Measurements from ENCODE around the gene NAALADL2.
"Not testable (repeated sequence)": the region's sequence is repeated elsewhere in the genome, so short reads cannot be mapped to it uniquely, and the experiment has no call there.

The NAALADL2 gene

GRCh38 chr3:175149675-175150074 is 290.5 kb downstream of the NAALADL2 start:
- no peak for DNase-seq

- DNase-seq = no peak
These were observed 291.8 kb downstream of the NAALADL2 start for GRCh38 chr3:175150812-175151401.

DNA sequence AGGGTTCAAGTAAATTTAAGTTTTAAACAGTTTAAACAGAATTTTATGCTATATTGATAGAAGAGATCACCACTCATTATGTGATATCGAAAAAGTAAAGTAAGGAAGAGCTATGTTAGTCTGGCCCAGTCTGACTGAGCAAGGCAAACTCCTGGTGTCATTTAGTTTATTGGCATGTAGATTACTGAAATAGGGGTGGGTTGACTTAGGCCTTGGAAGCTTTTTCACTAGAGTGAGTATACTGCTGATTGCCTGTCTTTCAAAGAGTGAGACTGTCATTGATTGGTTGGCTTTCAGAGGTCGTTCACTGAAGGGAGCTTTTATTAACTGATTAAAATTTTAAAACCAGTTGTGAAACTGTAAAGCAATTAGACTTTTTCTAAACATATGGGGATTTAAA is 294.5 kb downstream of the NAALADL2 start:
- no peak for DNase-seq

DNA sequence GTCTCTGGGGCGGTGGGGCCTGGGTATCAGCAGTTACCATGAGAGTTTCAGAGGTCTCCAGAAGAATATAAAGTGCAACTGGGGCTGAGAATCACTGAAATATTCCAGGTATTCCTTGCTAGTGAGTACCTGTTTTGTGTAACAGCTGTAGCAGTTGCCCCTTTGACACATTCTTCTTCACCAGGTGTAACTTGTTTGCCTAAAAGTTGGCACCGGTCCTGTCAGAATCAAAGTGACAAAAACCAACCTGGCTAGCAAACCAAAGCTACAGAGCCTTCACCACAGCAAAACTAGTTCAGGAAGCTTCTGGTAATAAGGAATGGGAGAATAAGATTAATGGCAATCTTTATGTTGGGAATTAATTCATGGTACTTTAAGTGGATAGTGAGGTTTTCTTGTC is 296.0 kb downstream of the NAALADL2 start:
- no peak for DNase-seq

- DNase-seq = no peak
These were observed 300.1 kb downstream of the NAALADL2 start for GRCh38 chr3:175159202-175159601.

GRCh38 chr3:175161291-175161690 is 302.2 kb downstream of the NAALADL2 start:
- DNase-seq = no peak

GRCh38 chr3:175163686-175164085 is 304.6 kb downstream of the NAALADL2 start:
- DNase-seq = no peak

DNA sequence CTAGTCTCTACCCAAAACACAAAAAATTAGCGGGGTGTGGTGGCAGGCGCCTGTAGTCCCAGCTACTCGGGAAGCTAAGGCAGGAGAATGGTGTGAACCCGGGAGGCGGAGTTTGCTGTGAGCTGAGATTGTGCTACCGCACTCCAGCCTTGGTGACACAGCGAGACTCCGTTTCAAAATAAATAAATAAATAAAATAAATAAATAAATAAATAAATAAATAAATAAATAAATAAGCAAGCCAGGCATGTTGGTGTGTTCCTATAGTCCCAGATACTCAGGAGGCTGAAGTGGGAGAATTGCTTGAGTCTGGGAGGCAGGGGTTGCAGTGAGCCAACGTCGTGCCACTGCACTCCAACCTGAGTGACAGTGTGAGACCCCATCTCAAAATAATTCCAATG is 314.0 kb downstream of the NAALADL2 start:
- not testable (repeated sequence) for DNase-seq

DNA sequence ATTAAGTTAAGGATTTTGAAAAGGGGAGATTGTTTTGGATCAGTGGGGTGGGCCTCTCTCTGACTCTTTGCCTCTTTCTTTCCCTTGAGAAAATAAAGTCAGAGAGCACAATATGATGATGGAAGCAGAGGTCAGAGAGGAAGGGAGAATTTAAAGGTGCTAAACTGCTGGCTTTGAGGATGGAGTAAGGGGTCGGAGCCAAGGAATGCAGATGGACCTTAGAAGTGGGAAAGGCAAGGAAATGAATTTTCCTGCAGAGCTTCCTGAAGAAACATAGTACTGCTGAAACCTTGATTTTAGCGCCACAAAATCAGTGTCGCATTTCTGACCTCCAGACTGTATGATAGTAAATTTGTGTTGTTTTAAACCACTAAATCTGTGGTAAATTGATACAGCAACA is 317.4 kb downstream of the NAALADL2 start:
- DNase-seq = no peak

GRCh38 chr3:175179055-175179454 is 319.9 kb downstream of the NAALADL2 start:
- no peak for DNase-seq

GRCh38 chr3:175184392-175184791 is 325.3 kb downstream of the NAALADL2 start:
- no peak for DNase-seq

DNA sequence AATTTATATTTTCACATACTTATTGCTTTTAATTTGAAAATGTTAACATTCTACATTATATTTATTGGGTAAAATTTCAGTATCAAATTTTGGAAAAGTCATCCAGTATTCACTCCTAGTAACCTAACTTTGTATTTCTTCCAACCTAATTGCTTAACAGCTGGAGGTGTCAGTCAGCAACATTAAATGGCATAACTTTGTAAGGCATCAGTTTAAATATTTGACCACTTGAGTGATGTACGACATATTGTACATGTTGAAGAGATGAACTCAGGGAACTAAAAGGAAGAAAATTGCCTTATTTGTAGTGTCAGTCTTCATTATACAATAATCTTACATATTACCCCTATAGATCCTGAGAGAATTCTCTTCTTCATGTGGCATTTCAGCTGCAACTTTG is 326.8 kb downstream of the NAALADL2 start:
- no peak for DNase-seq

- no peak for DNase-seq
These were observed 327.4 kb downstream of the NAALADL2 start for GRCh38 chr3:175186511-175186910.

DNA sequence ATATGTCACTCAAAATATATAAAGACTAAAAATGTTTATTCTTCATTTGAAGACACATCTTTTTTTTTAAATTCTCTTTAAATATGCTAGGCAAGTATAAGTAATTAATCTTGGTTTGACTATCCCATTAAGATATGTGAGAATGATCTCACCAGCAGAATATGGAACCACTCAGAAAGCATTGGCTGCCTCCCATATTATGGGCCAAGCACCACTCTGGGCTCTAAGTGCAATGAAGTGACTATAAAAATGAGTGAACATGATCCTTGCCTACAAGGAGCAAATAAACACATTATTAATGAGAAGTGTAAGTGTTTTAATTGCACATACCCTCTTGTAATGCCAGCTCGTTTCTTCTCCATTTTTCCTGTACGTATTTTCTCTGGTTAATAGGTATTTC is 328.5 kb downstream of the NAALADL2 start:
- no peak for DNase-seq

DNA sequence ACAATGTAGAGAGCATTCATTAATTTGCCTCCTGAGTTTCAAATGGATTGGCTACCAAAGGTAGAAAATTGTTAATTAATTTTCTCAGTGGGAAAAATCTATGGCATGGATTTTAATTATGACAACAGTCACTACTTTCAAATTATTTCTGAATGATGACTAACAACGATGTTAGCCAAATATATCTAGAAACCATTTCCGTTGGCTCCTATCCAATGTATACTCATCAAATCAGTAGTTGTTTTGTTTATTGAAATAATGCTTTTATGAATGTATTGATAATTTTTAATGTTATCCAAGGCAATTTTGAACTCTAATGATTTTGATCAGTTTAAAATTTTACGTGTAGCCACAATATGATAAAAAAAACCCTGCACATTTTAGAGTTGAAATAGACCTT is 333.4 kb downstream of the NAALADL2 start:
- no peak for DNase-seq

DNA sequence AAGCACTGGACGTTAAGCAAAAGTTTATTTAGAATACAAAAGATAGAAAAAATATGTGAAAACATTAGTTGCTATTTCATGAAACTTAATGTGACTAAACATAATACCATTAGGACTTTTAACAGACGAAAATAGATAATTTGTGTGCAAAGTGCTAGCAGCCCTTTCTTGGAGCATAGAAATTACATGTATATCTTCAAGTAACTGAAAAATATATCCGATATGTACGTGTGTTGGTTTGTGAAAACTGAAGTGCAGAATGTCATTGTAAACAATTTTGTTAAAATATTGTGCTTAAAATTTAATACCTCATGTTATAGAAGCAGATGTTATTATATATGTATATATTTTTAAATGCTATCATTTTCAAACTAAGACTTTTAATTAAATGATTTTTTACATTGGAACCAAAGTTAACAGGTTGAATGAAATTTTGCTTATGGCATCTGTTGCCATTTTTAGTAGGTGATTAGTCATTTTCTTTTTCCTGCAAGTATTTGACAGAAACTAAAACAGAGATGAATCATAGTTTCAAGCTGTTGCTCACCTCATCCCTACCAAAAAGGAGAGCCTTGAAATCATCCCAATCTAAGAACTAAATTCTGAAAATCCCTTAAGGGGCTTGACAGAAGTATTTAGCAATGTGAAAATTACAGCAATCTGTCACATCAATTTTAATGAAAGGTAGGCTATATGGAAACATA is 334.8 kb downstream of the NAALADL2 start:
- no peak for DNase-seq

GRCh38 chr3:175198991-175199783 is 340.1 kb downstream of the NAALADL2 start:
- no peak for DNase-seq

DNA sequence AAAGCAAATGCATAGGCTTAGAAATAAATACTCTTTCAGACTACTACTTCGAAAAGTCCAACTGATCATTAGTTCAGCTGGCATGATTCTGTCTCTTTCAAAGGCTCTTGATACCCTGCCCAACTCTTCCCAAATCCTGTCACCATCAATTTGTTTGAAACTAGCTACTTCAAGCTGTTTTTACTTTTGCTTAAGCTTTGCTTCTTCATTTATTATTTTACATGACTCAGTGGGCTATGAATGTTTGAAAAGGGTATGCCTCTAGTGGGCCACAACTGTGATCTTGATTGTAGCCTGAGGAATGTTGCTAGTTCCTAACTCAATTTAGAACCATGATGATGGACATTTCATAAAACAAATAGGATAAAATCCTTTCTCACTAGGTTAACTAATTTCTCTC is 340.8 kb downstream of the NAALADL2 start:
- DNase-seq = no peak

DNA sequence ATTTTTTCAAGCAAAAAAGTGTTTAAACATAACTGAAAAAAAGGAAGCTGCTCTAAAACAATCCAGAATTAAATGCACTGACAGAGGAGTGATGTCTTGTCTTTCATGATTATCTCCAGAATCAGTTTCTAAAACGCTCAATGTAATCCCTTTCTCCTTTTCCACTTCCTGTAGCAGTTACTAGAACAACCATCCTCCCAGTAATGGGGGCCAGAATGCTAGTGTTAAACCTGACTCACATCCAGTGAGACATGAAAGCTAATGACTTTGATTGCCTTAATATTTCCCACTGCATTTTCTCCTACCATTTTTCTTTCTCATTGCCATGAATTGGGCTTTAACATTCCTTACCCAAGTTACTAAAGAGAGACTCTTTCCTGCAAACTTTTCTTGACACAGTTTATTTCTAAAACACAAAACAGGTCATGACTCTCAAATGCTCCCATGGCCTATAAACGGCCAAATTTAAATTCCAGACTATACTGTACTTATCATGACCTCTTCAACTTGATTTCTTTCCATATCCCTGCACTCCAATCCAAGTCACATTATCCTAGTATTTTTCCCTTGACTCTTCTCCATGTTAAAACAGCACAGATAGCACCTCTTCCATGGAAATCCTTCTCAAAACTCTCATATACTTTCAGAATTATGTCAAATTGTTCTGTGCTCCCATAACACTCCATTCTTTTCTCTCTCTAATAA is 341.4 kb downstream of the NAALADL2 start:
- no peak for DNase-seq

DNA sequence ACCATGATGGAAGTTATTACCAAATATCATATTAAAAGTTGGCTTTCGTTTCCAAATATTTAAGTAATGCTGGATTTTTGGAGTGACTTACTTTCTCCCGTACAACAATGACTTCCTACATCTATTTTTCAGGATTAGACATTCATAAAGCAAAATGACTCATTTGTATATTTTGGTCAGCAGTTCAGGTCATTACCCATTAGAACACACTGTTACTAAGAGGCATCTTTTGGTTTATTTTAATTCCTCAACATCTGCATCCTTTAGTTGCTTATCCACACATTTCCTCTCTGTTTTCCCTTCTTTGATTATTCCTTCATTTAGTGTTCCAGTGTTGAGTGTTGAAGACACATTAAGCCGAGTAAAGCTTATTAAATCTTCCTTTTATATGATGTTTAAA is 348.2 kb downstream of the NAALADL2 start:
- DNase-seq = no peak

GRCh38 chr3:175208326-175208725 is 349.2 kb downstream of the NAALADL2 start:
- no peak for DNase-seq

DNA sequence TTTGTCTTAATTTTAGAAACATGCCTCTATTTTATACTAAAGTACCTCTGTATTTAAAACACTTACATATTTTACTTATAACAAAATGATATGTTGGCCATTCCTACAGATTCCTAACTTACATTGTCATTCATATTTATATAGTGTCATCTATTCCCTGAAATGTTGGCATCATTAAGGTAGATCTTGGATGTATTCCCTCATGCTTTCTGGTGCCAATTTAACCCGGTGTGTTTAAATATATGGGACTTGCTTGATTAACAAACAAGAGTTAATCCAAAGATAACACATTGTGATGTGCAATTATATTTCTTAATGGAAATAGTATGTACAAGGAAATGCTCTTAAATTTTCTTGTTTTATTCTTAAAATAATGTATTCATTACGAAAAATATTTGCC is 352.3 kb downstream of the NAALADL2 start:
- DNase-seq = no peak

DNA sequence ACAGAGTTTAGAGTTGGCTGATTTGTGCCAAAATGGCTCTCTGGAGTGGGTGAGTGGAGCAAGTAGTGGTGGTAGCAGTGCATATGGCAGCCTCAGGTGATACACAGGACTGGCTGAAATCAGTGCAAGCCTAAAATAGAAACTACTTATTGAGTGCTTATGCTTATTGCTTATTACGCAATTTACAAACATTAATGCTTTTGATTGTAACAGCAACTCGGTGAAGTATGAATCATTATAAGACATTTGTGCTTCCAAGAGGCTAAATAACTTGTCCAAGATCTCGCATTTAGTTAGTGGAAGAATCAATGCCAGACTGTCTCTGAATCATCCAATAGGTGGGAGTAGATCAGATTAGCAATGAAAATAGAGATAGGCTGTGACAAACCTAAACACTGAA is 353.8 kb downstream of the NAALADL2 start:
- no peak for DNase-seq

- DNase-seq = no peak
These were observed 355.1 kb downstream of the NAALADL2 start for GRCh38 chr3:175214216-175214615.
